HEK293 (cell line): ENCODE results near the gene SETD2.

Source experiments
- CTCF ChIA-PET: fragments of 350-600 bp; formaldehyde crosslinking; extraction: SDS; loops from one replicate; lab custom pipeline; 2021; ENCODE audit warnings: antibody characterized with exemption; lab: Yijun Ruan, JAX
- POLR2A ChIA-PET: fragments of 300-600 bp; formaldehyde crosslinking; extraction: SDS; loops from one replicate; lab custom pipeline; 2020; ENCODE audit warnings: antibody characterized with exemption, inconsistent platforms; lab: Yijun Ruan, JAX
- H3K27ac ChIP-seq: fragments of 200-500 bp; sonication (Bioruptor generic); 2 replicates; pipeline ENCODE4 v1.5.1; 2014; ENCODE audit warnings: low read depth, low read length, control low read depth, inconsistent platforms; ENCODE audit errors: extremely low read depth
- H3K36me3 ChIP-seq, 2 experiments: fragments of 200-500 bp in 1 of 2; sonication (Bioruptor generic) in 1 of 2; 1 replicate in 1 of 2; 2 replicates in 1 of 2; pipeline ENCODE4 v1.5.1; 2014 to 2017; ENCODE audit warnings: inconsistent platforms in 2 of 2, low read length in 2 of 2; ENCODE audit not compliant: control insufficient read depth in 2 of 2, insufficient read depth in 1 of 2
- H3K4me1 ChIP-seq: fragments of 200-500 bp; sonication (Bioruptor generic); 2 replicates; pipeline ENCODE4 v1.5.1; 2014; ENCODE audit warnings: mild to moderate bottlenecking, low read length, inconsistent platforms; ENCODE audit not compliant: control insufficient read depth, insufficient read depth
- H3K4me3 ChIP-seq: 2 replicates; pipeline ENCODE4 v1.5.1; 2011; ENCODE audit warnings: low read depth, mild to moderate bottlenecking, control low read depth, low read length, moderate library complexity
- H3K9me3 ChIP-seq: fragments of 200-500 bp; sonication (Bioruptor generic); 2 replicates; pipeline ENCODE4 v1.5.1; 2014; ENCODE audit warnings: low read depth, low read length, inconsistent platforms; ENCODE audit not compliant: control insufficient read depth, insufficient read depth
- KLF7 ChIP-seq: fragments of 450-650 bp; formaldehyde crosslinking; IDR thresholded peaks from 2 replicates; pipeline ENCODE4 v1.5.1; 2016; ENCODE audit warnings: missing biosample characterization, missing genetic modification characterization, borderline replicate concordance
- MZF1 ChIP-seq: fragments of 450-650 bp; formaldehyde crosslinking; IDR thresholded peaks from 2 replicates; pipeline ENCODE4 v1.5.1; 2017; ENCODE audit warnings: missing biosample characterization, missing genetic modification characterization, borderline replicate concordance
- SP7 ChIP-seq: fragments of 450-650 bp; formaldehyde crosslinking; IDR thresholded peaks from 2 replicates; pipeline ENCODE4 v1.5.1; 2016; ENCODE audit warnings: missing biosample characterization, missing genetic modification characterization
- ZNF175 ChIP-seq: fragments of 450-650 bp; formaldehyde crosslinking; IDR thresholded peaks from 2 replicates; pipeline ENCODE4 v1.5.1; 2016; ENCODE audit warnings: missing biosample characterization, missing genetic modification characterization
- ZNF266 ChIP-seq: fragments of 450-650 bp; formaldehyde crosslinking; IDR thresholded peaks from 2 replicates; pipeline ENCODE4 v1.5.1; 2016; ENCODE audit warnings: missing biosample characterization, missing genetic modification characterization, low read depth
- ZNF529 ChIP-seq: fragments of 450-650 bp; formaldehyde crosslinking; IDR thresholded peaks from 2 replicates; pipeline ENCODE4 v1.5.1; 2017; ENCODE audit warnings: missing genetic modification characterization, missing biosample characterization; ENCODE audit not compliant: insufficient replicate concordance
- ZNF561 ChIP-seq: fragments of 450-650 bp; IDR thresholded peaks from 2 replicates; pipeline ENCODE4 v1.5.1; 2018; ENCODE audit warnings: missing biosample characterization, missing genetic modification characterization, borderline replicate concordance
- ZNF571 ChIP-seq: fragments of 450-650 bp; formaldehyde crosslinking; IDR thresholded peaks from 2 replicates; pipeline ENCODE4 v1.5.0; 2017; ENCODE audit warnings: missing biosample characterization, missing genetic modification characterization
- ZNF707 ChIP-seq: fragments of 450-650 bp; formaldehyde crosslinking; IDR thresholded peaks from 2 replicates; pipeline ENCODE4 v1.5.1; 2016; ENCODE audit warnings: missing biosample characterization, missing genetic modification characterization
- ZNF747 ChIP-seq: fragments of 450-650 bp; formaldehyde crosslinking; IDR thresholded peaks from 2 replicates; pipeline ENCODE4 v1.5.1; 2016; ENCODE audit warnings: missing biosample characterization, missing genetic modification characterization
- TF ChIP-seq, protein P1 (sequence below): fragments of 450-650 bp; formaldehyde crosslinking; IDR thresholded peaks from 2 replicates; pipeline ENCODE4 v1.5.1; 2016; ENCODE audit warnings: missing biosample characterization, missing genetic modification characterization, borderline replicate concordance
- TF ChIP-seq, protein P2 (sequence below): fragments of 450-650 bp; formaldehyde crosslinking; IDR thresholded peaks from 2 replicates; pipeline ENCODE4 v1.5.1; 2017; ENCODE audit warnings: missing biosample characterization, missing genetic modification characterization
- TF ChIP-seq, protein P3 (sequence below): fragments of 450-650 bp; formaldehyde crosslinking; IDR thresholded peaks from 2 replicates; pipeline ENCODE4 v1.5.1; 2016; ENCODE audit warnings: missing biosample characterization, missing genetic modification characterization, borderline replicate concordance
- TF ChIP-seq, protein P4 (sequence below): fragments of 450-650 bp; formaldehyde crosslinking; IDR thresholded peaks from 2 replicates; pipeline ENCODE4 v1.5.1; 2016; ENCODE audit warnings: missing biosample characterization, missing genetic modification characterization
- TF ChIP-seq, protein P5 (sequence below): fragments of 450-650 bp; IDR thresholded peaks from 2 replicates; pipeline ENCODE4 v1.5.1; 2018; ENCODE audit warnings: missing biosample characterization, mild to moderate bottlenecking, missing genetic modification characterization
- TF ChIP-seq, protein P6 (sequence below): fragments of 450-650 bp; formaldehyde crosslinking; IDR thresholded peaks from 2 replicates; pipeline ENCODE4 v1.5.1; 2016; ENCODE audit warnings: missing biosample characterization, missing genetic modification characterization
- TF ChIP-seq, protein P7 (sequence below): fragments of 450-650 bp; formaldehyde crosslinking; IDR thresholded peaks from 2 replicates; pipeline ENCODE4 v1.5.1; 2016; ENCODE audit warnings: missing biosample characterization, missing genetic modification characterization

SETD2 gene

DNA sequence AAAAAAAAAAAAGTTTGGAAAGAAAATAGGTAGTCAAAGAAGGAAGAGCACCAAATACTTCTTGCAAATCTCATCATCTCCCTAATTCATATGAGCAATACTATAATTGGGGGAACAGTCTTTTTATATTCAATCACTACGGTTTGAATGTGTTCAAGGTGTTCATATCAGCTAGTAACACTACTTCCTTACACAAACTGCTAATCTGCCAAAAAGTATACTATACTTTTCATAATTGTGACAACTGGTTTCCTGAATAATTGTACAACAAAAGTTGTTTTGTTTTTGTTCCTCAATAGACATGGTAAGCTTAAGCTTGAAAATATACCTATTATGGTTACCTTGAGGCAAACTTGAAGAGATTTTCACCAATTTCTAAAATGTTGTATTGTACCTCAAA, 12.1 kb downstream of the SETD2 start:
- CTCF ChIA-PET, result no interaction called here
- POLR2A ChIA-PET, result interaction anchor here (0.7 kb wide), 1 partner anchor 18 kb away, joined by 5 read pairs; no protein-coding TSS in a partner anchor
- H3K4me1 ChIP-seq, result no peaks in the 10 kb centered on the region; the same call in 1 of the 2 replicates
- no peak overlapping the region for H3K4me3 ChIP-seq
- TF ChIP-seq, protein P1, sequence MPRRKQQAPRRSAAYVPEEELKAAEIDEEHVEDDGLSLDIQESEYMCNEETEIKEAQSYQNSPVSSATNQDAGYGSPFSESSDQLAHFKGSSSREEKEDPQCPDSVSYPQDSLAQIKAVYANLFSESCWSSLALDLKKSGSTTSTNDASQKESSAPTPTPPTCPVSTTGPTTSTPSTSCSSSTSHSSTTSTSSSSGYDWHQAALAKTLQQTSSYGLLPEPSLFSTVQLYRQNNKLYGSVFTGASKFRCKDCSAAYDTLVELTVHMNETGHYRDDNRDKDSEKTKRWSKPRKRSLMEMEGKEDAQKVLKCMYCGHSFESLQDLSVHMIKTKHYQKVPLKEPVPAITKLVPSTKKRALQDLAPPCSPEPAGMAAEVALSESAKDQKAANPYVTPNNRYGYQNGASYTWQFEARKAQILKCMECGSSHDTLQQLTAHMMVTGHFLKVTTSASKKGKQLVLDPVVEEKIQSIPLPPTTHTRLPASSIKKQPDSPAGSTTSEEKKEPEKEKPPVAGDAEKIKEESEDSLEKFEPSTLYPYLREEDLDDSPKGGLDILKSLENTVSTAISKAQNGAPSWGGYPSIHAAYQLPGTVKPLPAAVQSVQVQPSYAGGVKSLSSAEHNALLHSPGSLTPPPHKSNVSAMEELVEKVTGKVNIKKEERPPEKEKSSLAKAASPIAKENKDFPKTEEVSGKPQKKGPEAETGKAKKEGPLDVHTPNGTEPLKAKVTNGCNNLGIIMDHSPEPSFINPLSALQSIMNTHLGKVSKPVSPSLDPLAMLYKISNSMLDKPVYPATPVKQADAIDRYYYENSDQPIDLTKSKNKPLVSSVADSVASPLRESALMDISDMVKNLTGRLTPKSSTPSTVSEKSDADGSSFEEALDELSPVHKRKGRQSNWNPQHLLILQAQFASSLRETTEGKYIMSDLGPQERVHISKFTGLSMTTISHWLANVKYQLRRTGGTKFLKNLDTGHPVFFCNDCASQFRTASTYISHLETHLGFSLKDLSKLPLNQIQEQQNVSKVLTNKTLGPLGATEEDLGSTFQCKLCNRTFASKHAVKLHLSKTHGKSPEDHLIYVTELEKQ, result no peak
- TF ChIP-seq ZNF266 (no peak), MZF1 (no peak), ZNF561 (tag by site-specific recombination) (no peak), ZNF529 (tag by site-specific recombination) (no peak), KLF7 (tag by site-specific recombination) (no peak)
- TF ChIP-seq, protein P2, sequence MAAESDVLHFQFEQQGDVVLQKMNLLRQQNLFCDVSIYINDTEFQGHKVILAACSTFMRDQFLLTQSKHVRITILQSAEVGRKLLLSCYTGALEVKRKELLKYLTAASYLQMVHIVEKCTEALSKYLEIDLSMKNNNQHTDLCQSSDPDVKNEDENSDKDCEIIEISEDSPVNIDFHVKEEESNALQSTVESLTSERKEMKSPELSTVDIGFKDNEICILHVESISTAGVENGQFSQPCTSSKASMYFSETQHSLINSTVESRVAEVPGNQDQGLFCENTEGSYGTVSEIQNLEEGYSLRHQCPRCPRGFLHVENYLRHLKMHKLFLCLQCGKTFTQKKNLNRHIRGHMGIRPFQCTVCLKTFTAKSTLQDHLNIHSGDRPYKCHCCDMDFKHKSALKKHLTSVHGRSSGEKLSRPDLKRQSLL (tag by site-specific recombination), result no peak
- TF ChIP-seq, protein P3, sequence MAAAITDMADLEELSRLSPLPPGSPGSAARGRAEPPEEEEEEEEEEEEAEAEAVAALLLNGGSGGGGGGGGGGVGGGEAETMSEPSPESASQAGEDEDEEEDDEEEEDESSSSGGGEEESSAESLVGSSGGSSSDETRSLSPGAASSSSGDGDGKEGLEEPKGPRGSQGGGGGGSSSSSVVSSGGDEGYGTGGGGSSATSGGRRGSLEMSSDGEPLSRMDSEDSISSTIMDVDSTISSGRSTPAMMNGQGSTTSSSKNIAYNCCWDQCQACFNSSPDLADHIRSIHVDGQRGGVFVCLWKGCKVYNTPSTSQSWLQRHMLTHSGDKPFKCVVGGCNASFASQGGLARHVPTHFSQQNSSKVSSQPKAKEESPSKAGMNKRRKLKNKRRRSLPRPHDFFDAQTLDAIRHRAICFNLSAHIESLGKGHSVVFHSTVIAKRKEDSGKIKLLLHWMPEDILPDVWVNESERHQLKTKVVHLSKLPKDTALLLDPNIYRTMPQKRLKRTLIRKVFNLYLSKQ (tag by site-specific recombination), result no peak
- no peaks in the 10 kb centered on the region for H3K36me3 ChIP-seq
- no peaks in the 10 kb centered on the region for H3K9me3 ChIP-seq
- H3K27ac ChIP-seq, result no peak overlapping the region

DNA sequence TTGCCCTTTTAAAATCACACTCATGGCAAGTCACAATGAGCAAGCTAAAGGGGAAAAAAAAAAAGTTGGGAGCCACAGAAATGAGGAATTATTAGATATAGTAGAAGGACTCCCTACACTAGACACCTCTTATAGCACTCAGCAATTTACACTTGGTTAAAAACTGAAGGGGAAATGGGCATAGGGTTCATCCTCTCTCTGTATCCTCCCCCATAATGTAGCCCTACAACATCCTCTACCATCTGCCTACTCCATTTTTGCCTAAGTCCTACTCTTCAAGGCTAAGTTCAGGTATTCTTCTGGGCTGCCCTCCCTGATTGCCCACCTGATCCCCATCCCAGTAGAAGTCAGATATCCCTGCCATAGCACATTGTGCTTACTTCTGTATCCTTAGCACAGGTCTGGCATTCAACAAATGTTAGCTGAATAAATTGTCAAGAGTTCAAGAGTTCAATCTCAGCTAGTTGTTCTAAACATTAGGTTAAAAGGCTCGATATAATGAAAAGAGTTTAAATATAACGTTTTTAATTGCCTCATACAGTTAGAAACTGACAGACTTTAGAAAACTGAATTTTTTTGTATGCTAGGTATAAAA, 14.5 kb downstream of the SETD2 start:
- Histone ChIP-seq H3K4me1 (no peaks in the 10 kb centered on the region), H3K27ac (no peak overlapping the region), H3K4me3 (no peak overlapping the region), H3K9me3 (no peaks in the 10 kb centered on the region), H3K36me3 (no peaks in the 10 kb centered on the region)
- POLR2A ChIA-PET, result no interaction called here
- CTCF ChIA-PET, result interaction anchor here (0.6 kb wide), 1 partner anchor 34 kb away, joined by 3 read pairs; no protein-coding TSS in a partner anchor
- no peak for TF ChIP-seq ZNF175 (tag by site-specific recombination)
- TF ChIP-seq ZNF529 (tag by site-specific recombination), result no peak
- TF ChIP-seq, protein P4, sequence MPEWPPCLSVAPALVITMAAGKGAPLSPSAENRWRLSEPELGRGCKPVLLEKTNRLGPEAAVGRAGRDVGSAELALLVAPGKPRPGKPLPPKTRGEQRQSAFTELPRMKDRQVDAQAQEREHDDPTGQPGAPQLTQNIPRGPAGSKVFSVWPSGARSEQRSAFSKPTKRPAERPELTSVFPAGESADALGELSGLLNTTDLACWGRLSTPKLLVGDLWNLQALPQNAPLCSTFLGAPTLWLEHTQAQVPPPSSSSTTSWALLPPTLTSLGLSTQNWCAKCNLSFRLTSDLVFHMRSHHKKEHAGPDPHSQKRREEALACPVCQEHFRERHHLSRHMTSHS (tag by site-specific recombination), result no peak
- TF ChIP-seq ZNF747 (tag by site-specific recombination), result no peak
- TF ChIP-seq, protein P5, sequence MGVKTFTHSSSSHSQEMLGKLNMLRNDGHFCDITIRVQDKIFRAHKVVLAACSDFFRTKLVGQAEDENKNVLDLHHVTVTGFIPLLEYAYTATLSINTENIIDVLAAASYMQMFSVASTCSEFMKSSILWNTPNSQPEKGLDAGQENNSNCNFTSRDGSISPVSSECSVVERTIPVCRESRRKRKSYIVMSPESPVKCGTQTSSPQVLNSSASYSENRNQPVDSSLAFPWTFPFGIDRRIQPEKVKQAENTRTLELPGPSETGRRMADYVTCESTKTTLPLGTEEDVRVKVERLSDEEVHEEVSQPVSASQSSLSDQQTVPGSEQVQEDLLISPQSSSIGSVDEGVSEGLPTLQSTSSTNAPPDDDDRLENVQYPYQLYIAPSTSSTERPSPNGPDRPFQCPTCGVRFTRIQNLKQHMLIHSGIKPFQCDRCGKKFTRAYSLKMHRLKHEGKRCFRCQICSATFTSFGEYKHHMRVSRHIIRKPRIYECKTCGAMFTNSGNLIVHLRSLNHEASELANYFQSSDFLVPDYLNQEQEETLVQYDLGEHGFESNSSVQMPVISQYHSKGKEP, result no peak
- no peak for TF ChIP-seq ZNF571 (tag by site-specific recombination)
- TF ChIP-seq, protein P6, sequence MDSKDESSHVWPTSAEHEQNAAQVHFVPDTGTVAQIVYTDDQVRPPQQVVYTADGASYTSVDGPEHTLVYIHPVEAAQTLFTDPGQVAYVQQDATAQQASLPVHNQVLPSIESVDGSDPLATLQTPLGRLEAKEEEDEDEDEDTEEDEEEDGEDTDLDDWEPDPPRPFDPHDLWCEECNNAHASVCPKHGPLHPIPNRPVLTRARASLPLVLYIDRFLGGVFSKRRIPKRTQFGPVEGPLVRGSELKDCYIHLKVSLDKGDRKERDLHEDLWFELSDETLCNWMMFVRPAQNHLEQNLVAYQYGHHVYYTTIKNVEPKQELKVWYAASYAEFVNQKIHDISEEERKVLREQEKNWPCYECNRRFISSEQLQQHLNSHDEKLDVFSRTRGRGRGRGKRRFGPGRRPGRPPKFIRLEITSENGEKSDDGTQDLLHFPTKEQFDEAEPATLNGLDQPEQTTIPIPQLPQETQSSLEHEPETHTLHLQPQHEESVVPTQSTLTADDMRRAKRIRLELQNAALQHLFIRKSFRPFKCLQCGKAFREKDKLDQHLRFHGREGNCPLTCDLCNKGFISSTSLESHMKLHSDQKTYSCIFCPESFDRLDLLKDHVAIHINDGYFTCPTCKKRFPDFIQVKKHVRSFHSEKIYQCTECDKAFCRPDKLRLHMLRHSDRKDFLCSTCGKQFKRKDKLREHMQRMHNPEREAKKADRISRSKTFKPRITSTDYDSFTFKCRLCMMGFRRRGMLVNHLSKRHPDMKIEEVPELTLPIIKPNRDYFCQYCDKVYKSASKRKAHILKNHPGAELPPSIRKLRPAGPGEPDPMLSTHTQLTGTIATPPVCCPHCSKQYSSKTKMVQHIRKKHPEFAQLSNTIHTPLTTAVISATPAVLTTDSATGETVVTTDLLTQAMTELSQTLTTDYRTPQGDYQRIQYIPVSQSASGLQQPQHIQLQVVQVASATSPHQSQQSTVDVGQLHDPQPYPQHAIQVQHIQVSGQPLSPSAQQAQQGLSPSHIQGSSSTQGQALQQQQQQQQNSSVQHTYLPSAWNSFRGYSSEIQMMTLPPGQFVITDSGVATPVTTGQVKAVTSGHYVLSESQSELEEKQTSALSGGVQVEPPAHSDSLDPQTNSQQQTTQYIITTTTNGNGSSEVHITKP (tag by site-specific recombination), result no peak
- TF ChIP-seq ZNF707 (tag by site-specific recombination), result no peak
- TF ChIP-seq, protein P7, sequence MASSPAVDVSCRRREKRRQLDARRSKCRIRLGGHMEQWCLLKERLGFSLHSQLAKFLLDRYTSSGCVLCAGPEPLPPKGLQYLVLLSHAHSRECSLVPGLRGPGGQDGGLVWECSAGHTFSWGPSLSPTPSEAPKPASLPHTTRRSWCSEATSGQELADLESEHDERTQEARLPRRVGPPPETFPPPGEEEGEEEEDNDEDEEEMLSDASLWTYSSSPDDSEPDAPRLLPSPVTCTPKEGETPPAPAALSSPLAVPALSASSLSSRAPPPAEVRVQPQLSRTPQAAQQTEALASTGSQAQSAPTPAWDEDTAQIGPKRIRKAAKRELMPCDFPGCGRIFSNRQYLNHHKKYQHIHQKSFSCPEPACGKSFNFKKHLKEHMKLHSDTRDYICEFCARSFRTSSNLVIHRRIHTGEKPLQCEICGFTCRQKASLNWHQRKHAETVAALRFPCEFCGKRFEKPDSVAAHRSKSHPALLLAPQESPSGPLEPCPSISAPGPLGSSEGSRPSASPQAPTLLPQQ (tag by site-specific recombination), result no peak
- no peak for TF ChIP-seq SP7 (tag by site-specific recombination)
